H9 (cell line): ENCODE data around the gene LRP2. TPM values are rescaled to one million over a fixed set of nuclear protein-coding genes. Genes with fewer than 3 reads are reported as not detected.

Experiments used
- DNase-seq: peaks from one replicate; pipeline ENCODE4 v3.0.0-alpha.2; 2017
- H2AFZ ChIP-seq: one replicate; pipeline ENCODE4 v1.6.1; 2013; ENCODE audit warnings: mild to moderate bottlenecking, low read length, control low read depth, moderate library complexity
- H2AK5ac ChIP-seq: 2 replicates; pipeline ENCODE4 v1.6.1; 2013; ENCODE audit warnings: low read length, control low read depth, mixed read lengths; ENCODE audit not compliant: insufficient read length
- H2BK120ac ChIP-seq: one replicate; pipeline ENCODE4 v1.6.1; 2013; ENCODE audit warnings: low read depth, mild to moderate bottlenecking, low read length, control low read depth, inconsistent platforms; ENCODE audit not compliant: poor library complexity, severe bottlenecking
- H2BK12ac ChIP-seq: 2 replicates; pipeline ENCODE4 v1.6.1; 2013; ENCODE audit warnings: low read length, control low read depth, mixed read lengths, low read depth; ENCODE audit not compliant: insufficient read length
- H2BK15ac ChIP-seq: 2 replicates; pipeline ENCODE4 v1.6.1; 2013; ENCODE audit warnings: low read depth, low read length, control low read depth
- H2BK20ac ChIP-seq: one replicate; pipeline ENCODE4 v1.6.1; 2013; ENCODE audit warnings: low read depth, mild to moderate bottlenecking, low read length, control low read depth, inconsistent platforms; ENCODE audit not compliant: poor library complexity, severe bottlenecking
- H2BK5ac ChIP-seq: 2 replicates; pipeline ENCODE4 v1.6.1; 2013; ENCODE audit warnings: low read length, control low read depth, mixed read lengths; ENCODE audit not compliant: insufficient read length
- H3K14ac ChIP-seq: 2 replicates; pipeline ENCODE4 v1.6.1; 2013; ENCODE audit warnings: low read length, control low read depth; ENCODE audit not compliant: insufficient read depth
- H3K18ac ChIP-seq: 2 replicates; pipeline ENCODE4 v1.6.1; 2013; ENCODE audit warnings: low read depth, mild to moderate bottlenecking, mixed read lengths, low read length, control low read depth; ENCODE audit not compliant: insufficient read length
- H3K23ac ChIP-seq: 2 replicates; pipeline ENCODE4 v1.6.1; 2013; ENCODE audit warnings: low read length, control low read depth, mixed read lengths, low read depth; ENCODE audit not compliant: insufficient read length
- H3K23me2 ChIP-seq: 2 replicates; pipeline ENCODE4 v1.6.1; 2013; ENCODE audit warnings: low read depth, mild to moderate bottlenecking, mixed read lengths, low read length, control low read depth; ENCODE audit not compliant: insufficient read length, poor library complexity, severe bottlenecking
- H3K27ac ChIP-seq: 2 replicates; pipeline ENCODE4 v1.5.1; 2013; ENCODE audit warnings: low read length, control low read depth, mixed read lengths, low read depth; ENCODE audit not compliant: insufficient read length
- H3K27me3 ChIP-seq: 2 replicates; pipeline ENCODE4 v1.6.1; 2013; ENCODE audit warnings: low read length, control low read depth, inconsistent platforms; ENCODE audit not compliant: insufficient read depth
- H3K4ac ChIP-seq: 2 replicates; pipeline ENCODE4 v1.6.1; 2013; ENCODE audit warnings: low read depth, mild to moderate bottlenecking, control low read depth, inconsistent platforms, low read length, moderate library complexity
- H3K4me1 ChIP-seq: 2 replicates; pipeline ENCODE4 v1.6.1; 2013; ENCODE audit warnings: low read length, control low read depth, inconsistent platforms; ENCODE audit not compliant: insufficient read depth
- H3K4me2 ChIP-seq: 2 replicates; pipeline ENCODE4 v1.6.1; 2013; ENCODE audit warnings: low read length, control low read depth, mixed read lengths; ENCODE audit not compliant: insufficient read length, insufficient read depth
- H3K56ac ChIP-seq: 2 replicates; pipeline ENCODE4 v1.6.1; 2013; ENCODE audit warnings: low read depth, mild to moderate bottlenecking, mixed read lengths, low read length, control low read depth; ENCODE audit not compliant: insufficient read length
- H3K79me1 ChIP-seq: 2 replicates; pipeline ENCODE4 v1.6.1; 2013; ENCODE audit warnings: low read depth, mild to moderate bottlenecking, moderate library complexity, low read length, control low read depth, inconsistent platforms; ENCODE audit not compliant: insufficient read depth, poor library complexity, severe bottlenecking
- H3K79me2 ChIP-seq: 2 replicates; pipeline ENCODE4 v1.6.1; 2013; ENCODE audit warnings: low read length, control low read depth, inconsistent platforms; ENCODE audit not compliant: insufficient read depth
- H3K9ac ChIP-seq: 2 replicates; pipeline ENCODE4 v1.6.1; 2013; ENCODE audit warnings: low read length, control low read depth, mixed read lengths; ENCODE audit not compliant: insufficient read length; ENCODE audit errors: extremely low read depth
- H3K9me3 ChIP-seq: one replicate; pipeline ENCODE4 v1.6.1; 2013; ENCODE audit warnings: low read depth, low read length, inconsistent platforms; ENCODE audit not compliant: control insufficient read depth
- H3T11ph ChIP-seq: one replicate; pipeline ENCODE4 v1.6.1; 2013; ENCODE audit warnings: mild to moderate bottlenecking, low read length, control low read depth, inconsistent platforms
- H4K20me1 ChIP-seq: one replicate; pipeline ENCODE4 v1.6.1; 2013; ENCODE audit not compliant: control insufficient read depth, insufficient read length, insufficient read depth
- H4K5ac ChIP-seq: 2 replicates; pipeline ENCODE4 v1.6.1; 2013; ENCODE audit warnings: low read depth, mild to moderate bottlenecking, mixed read lengths, low read length, control low read depth; ENCODE audit not compliant: insufficient read length
- H4K8ac ChIP-seq: replicated peaks from 2 replicates; pipeline ENCODE4 v1.6.1; 2013; ENCODE audit warnings: low read length, control low read depth, mixed read lengths, low read depth; ENCODE audit not compliant: insufficient read length
- H4K91ac ChIP-seq: 2 replicates; pipeline ENCODE4 v1.6.1; 2013; ENCODE audit warnings: low read depth, mild to moderate bottlenecking, moderate library complexity, mixed read lengths, low read length, control low read depth; ENCODE audit not compliant: insufficient read length
- H3K27ac Mint-ChIP-seq, 3 experiments: 2 replicates in 2 of 3; 3 replicates in 1 of 3; pipeline ENCODE4 v1.8.0; 2020 to 2021; ENCODE audit warnings: mixed read lengths in 3 of 3, mild to moderate bottlenecking in 1 of 3, moderate library complexity in 1 of 3
- H3K27me3 Mint-ChIP-seq: 2 replicates; pipeline ENCODE4 v1.8.0; 2021; ENCODE audit warnings: low read depth, mild to moderate bottlenecking, moderate library complexity, mixed read lengths
- H3K36me3 Mint-ChIP-seq, 3 experiments: 2 replicates in 2 of 3; 3 replicates in 1 of 3; pipeline ENCODE4 v1.8.0; 2020 to 2021; ENCODE audit warnings: low read depth in 3 of 3, mixed read lengths in 3 of 3; ENCODE audit not compliant: insufficient read depth in 1 of 3
- H3K4me1 Mint-ChIP-seq, 2 experiments: 2 replicates each; pipeline ENCODE4 v1.8.0; 2020; ENCODE audit warnings: mixed read lengths in 2 of 2
- H3K4me3 Mint-ChIP-seq, 2 experiments: 2 replicates in 1 of 2; 3 replicates in 1 of 2; pipeline ENCODE4 v1.8.0; 2020 to 2021; ENCODE audit warnings: mild to moderate bottlenecking in 2 of 2, mixed read lengths in 2 of 2, moderate library complexity in 1 of 2
- H3K9me3 Mint-ChIP-seq, 2 experiments: 2 replicates in 1 of 2; 3 replicates in 1 of 2; pipeline ENCODE4 v1.8.0; 2020; ENCODE audit warnings: mild to moderate bottlenecking in 2 of 2, mixed read lengths in 2 of 2, moderate library complexity in 1 of 2
- WGBS: extraction: QIAGEN DNeasy Blood & Tissue Kit; methylation state at CpG from one replicate; pipeline ENCODE4 v1.1.7; 2013; ENCODE audit warnings: missing lambda C conversion rate, low lambda C conversion rate, mixed read lengths; ENCODE audit not compliant: insufficient read length; ENCODE audit errors: extremely low coverage; 5-methylcytosine and 5-hydroxymethylcytosine counted together
- total RNA-seq: library from RNA; stranded (reverse); gene quantifications from 2 replicates; pipeline ENCODE4 v1.2.1, GENCODE V29; 2021
- TF ChIP-seq, protein P1 (sequence below): fragments of 200-600 bp; sonication (generic); conservative IDR thresholded peaks from 3 replicates; pipeline ENCODE4 v1.8.0; 2021; ENCODE audit warnings: antibody characterized with exemption, mild to moderate bottlenecking

The LRP2 gene
- total RNA-seq, 1 experiment from 2014 or later = 1.4 TPM

DNA sequence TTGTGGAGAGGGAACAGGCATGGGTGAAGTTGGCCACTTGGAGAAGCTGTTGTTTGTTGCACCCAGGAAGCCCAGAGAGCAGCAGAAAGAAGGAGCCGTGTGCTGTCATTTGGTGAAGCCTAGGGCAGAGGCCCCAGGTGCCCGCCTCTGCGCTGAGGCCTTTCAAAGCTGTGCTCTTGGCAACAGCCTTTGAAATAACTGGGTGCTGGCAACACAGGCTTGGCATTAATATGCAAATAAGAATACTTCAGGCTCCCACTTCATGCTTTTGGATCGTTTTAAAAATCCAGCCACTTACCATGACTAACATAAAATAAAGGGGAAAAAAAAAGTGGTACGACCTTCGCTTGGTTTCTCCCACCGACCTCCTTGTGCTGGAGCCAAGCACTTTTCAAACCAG is 251.9 kb downstream of the LRP2 start:
- H3K9me3 Mint-ChIP-seq = no peaks in the 10 kb centered on the region
- no peaks in the 10 kb centered on the region for H4K20me1 ChIP-seq

More for the DNA sequence above, 251.9 kb downstream of the LRP2 start:
- DNase-seq = no peak
- Histone ChIP-seq H3K27ac (no peak overlapping the region), H3K18ac (no peak overlapping the region), H2BK15ac (no peak overlapping the region), H4K91ac (no peak overlapping the region), H3T11ph (no peak overlapping the region), H2BK12ac (no peak overlapping the region), H3K79me1 (no peaks in the 10 kb centered on the region), H3K4me1 (0 out of 2 replicates have a peak, but pooled peaks cover 2% of the 10 kb centered on the region), H2AFZ (no peak overlapping the region), H3K14ac (no peak overlapping the region), H3K4me2 (no peak overlapping the region), H3K27me3 (no peaks in the 10 kb centered on the region), H3K4ac (no peak overlapping the region), H3K9ac (no peak overlapping the region), H2BK20ac (no peak overlapping the region), H2BK5ac (no peak overlapping the region), H4K5ac (no peak overlapping the region), H3K9me3 (no peaks in the 10 kb centered on the region), H2AK5ac (no peak overlapping the region), H3K23ac (no peak overlapping the region), H3K23me2 (no peaks in the 10 kb centered on the region), H4K8ac (no peak overlapping the region), H3K79me2 (no peaks in the 10 kb centered on the region), H2BK120ac (no peak overlapping the region), H3K56ac (no peak overlapping the region)
- Mint-ChIP-seq H3K27me3 (peaks cover 11% of the 10 kb centered on the region), H3K4me1 (peaks cover 11 to 13% of the 10 kb centered on the region in 2 experiments), H3K4me3 (no peak overlapping the region), H3K27ac (no peak overlapping the region), H3K36me3 (no peaks in the 10 kb centered on the region)
- no CpG with 5 or more reads among the region's 7 CpGs for WGBS
- TF ChIP-seq, protein P1, sequence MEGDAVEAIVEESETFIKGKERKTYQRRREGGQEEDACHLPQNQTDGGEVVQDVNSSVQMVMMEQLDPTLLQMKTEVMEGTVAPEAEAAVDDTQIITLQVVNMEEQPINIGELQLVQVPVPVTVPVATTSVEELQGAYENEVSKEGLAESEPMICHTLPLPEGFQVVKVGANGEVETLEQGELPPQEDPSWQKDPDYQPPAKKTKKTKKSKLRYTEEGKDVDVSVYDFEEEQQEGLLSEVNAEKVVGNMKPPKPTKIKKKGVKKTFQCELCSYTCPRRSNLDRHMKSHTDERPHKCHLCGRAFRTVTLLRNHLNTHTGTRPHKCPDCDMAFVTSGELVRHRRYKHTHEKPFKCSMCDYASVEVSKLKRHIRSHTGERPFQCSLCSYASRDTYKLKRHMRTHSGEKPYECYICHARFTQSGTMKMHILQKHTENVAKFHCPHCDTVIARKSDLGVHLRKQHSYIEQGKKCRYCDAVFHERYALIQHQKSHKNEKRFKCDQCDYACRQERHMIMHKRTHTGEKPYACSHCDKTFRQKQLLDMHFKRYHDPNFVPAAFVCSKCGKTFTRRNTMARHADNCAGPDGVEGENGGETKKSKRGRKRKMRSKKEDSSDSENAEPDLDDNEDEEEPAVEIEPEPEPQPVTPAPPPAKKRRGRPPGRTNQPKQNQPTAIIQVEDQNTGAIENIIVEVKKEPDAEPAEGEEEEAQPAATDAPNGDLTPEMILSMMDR = no peak
